Kidney (tissue), 14 donors: Measurements from ENCODE around the gene FHL1. TPM values are rescaled to one million over a fixed set of nuclear protein-coding genes. Genes with fewer than 3 reads are reported as not detected.

ENCODE experiments used
- DNase-seq, 5 donors: peaks; one replicate each; pipeline ENCODE4 v3.0.0-alpha.2; 2013 to 2020
- FAIRE-seq: peaks from 2 replicates; lab custom pipeline; 2012; peaks lifted over from hg19 to GRCh38; lab: Jason Lieb, UNC
- H3K27ac ChIP-seq, 2 donors: one replicate each; pipeline ENCODE4 v1.7.0; 2013; ENCODE audit warnings: low read depth in 2 of 2, low read length in 2 of 2, inconsistent platforms in 1 of 2
- H3K27me3 ChIP-seq: one replicate; pipeline ENCODE4 v1.7.1; 2013; ENCODE audit warnings: low read length, inconsistent platforms; ENCODE audit not compliant: control insufficient read depth, insufficient read depth
- H3K36me3 ChIP-seq, 3 donors: one replicate each; pipeline versions ENCODE4 v1.7.0 to v1.7.1; 2013; ENCODE audit warnings: low read length in 3 of 3, control low read depth in 1 of 3, inconsistent platforms in 1 of 3; ENCODE audit not compliant: insufficient read depth in 3 of 3, control insufficient read depth in 2 of 3
- H3K4me1 ChIP-seq, 3 donors: one replicate each; pipeline versions ENCODE4 v1.7.0 to v1.7.1; 2013; ENCODE audit warnings: low read length in 3 of 3, inconsistent platforms in 1 of 3, low read depth in 1 of 3; ENCODE audit not compliant: control insufficient read depth in 2 of 3, insufficient read depth in 2 of 3
- H3K4me3 ChIP-seq, 3 donors: one replicate each; pipeline versions ENCODE4 v1.7.0 to v1.8.1; 2013; ENCODE audit warnings: low read length in 3 of 3, control low read depth in 1 of 3, inconsistent platforms in 1 of 3
- H3K9ac ChIP-seq, 3 donors: one replicate each; pipeline versions ENCODE4 v1.7.0 to v1.7.1; 2013; ENCODE audit warnings: low read length in 3 of 3, control low read depth in 1 of 3, inconsistent platforms in 1 of 3
- H3K9me3 ChIP-seq, 3 donors: one replicate each; pipeline versions ENCODE4 v1.7.0 to v1.7.1; 2013; ENCODE audit warnings: low read length in 3 of 3, control low read depth in 1 of 3, inconsistent platforms in 1 of 3; ENCODE audit not compliant: control insufficient read depth in 2 of 3, insufficient read depth in 1 of 3
- intact Hi-C: fragments of 100-400 bp; cut with DNase I; formaldehyde crosslinking; loops from one replicate; pipeline ENCODE4 v1.11.1; 2022
- polyA plus RNA-seq: library from polyadenylated mRNA; stranded (reverse); fragments of 350-450 nt; fragmentation: Illumina TruSeq; extraction: RNeasy Lipid Tissue Mini Kit (QIAGEN cat#74804); gene quantifications from one replicate; pipeline ENCODE4 v1.2.3, GENCODE V29; 2014; ENCODE audit warnings: low read depth, low replicate concordance; ENCODE audit not compliant: insufficient read depth
- total RNA-seq: library from RNA; stranded (reverse); fragmentation: NEBNext Ultra II Directional; extraction: Animal tissue kit (Norgen Biotek cat#: 25700); gene quantifications from one replicate; pipeline ENCODE4 v1.2.1, GENCODE V29; 2021
- TF ChIP-seq, protein P1 (sequence below): IDR thresholded peaks from 3 replicates; pipeline ENCODE4 v1.5.1; 2012; ENCODE audit warnings: mild to moderate bottlenecking, moderate library complexity, borderline replicate concordance; ENCODE audit not compliant: insufficient read depth; ENCODE audit errors: extremely low read depth
- donor health status: control.
- donor health status: control.
- donor health status: control.
- donor health status: control.
- donor health status: control.
- donor health status: DM: yes; HTN: yes; CAD: no.
- donor health status: Normal renal cell carcinoma (clear cell type).

FHL1 gene
- total and polyA plus RNA-seq, 2 donors from 2014 or later = 44.0 to 168 TPM

DNA sequence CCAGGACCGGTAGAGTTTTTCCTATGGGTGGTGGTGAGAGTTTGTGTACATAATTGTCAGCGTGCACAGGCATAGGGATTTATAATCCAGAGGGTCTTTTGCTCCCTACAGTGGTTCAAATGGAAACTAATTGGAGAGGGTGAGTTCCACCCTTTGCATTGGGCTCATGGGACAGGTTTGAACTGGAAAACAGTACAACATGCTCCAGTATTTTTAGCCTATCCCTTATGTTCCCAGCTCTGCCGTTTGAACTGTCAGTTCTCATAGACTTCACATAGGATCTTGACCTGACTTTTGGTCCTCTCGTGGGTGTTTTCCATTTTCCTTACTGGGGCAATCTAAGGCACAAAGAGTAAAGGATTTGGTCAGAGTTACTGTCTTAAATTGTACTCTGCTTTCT is 31.8 kb downstream of the FHL1 start:
- FAIRE-seq (no peak), DNase-seq (no peak)
- Histone ChIP-seq H3K9me3 (no peaks in the 10 kb centered on the region), H3K36me3 (no peaks in the 10 kb centered on the region), H3K4me3 (no peak overlapping the region), H3K27me3 (no peaks in the 10 kb centered on the region), H3K27ac (no peak overlapping the region), H3K9ac (no peak overlapping the region), H3K4me1 (peaks cover 0 to 10% (median 0%) of the 10 kb centered on the region in 3 donors)
- TF ChIP-seq, protein P1, sequence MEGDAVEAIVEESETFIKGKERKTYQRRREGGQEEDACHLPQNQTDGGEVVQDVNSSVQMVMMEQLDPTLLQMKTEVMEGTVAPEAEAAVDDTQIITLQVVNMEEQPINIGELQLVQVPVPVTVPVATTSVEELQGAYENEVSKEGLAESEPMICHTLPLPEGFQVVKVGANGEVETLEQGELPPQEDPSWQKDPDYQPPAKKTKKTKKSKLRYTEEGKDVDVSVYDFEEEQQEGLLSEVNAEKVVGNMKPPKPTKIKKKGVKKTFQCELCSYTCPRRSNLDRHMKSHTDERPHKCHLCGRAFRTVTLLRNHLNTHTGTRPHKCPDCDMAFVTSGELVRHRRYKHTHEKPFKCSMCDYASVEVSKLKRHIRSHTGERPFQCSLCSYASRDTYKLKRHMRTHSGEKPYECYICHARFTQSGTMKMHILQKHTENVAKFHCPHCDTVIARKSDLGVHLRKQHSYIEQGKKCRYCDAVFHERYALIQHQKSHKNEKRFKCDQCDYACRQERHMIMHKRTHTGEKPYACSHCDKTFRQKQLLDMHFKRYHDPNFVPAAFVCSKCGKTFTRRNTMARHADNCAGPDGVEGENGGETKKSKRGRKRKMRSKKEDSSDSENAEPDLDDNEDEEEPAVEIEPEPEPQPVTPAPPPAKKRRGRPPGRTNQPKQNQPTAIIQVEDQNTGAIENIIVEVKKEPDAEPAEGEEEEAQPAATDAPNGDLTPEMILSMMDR = no peak
- intact Hi-C loops = no loop called here

DNA sequence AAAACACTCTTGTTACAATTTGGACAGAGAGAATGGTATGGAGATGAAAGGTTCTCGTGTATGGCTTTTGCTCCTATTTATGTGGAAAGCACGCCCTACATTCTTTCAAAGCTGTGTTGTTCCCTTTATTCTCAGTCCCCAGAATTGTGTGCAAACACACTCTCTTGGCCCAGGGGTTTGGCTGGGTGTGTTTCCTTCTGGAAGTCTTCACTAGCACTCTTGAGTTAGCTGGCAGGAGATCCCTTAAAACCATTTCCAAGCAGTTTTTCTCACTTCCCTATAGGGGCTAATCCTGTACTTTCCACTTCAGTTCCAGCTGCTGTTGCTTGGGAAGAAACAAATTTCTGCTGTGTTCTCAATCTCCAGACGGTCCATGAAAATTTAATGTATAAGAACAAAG is 35.1 kb downstream of the FHL1 start:
- Histone ChIP-seq H3K27me3 (no peaks in the 10 kb centered on the region), H3K27ac (no peak overlapping the region), H3K4me1 (peaks cover 0 to 16% (median 0%) of the 10 kb centered on the region in 3 donors), H3K9ac (no peak overlapping the region), H3K9me3 (no peaks in the 10 kb centered on the region), H3K4me3 (no peak overlapping the region), H3K36me3 (no peaks in the 10 kb centered on the region)
- FAIRE-seq (no peak), DNase-seq (no peak)
- TF ChIP-seq, protein P1 = no peak
- intact Hi-C loops = no loop called here

- Histone ChIP-seq H3K4me3 (no peak overlapping the region), H3K27ac (no peak overlapping the region), H3K4me1 (peaks cover 0 to 16% (median 0%) of the 10 kb centered on the region in 3 donors), H3K36me3 (no peaks in the 10 kb centered on the region), H3K27me3 (no peaks in the 10 kb centered on the region), H3K9ac (no peak overlapping the region), H3K9me3 (no peaks in the 10 kb centered on the region)
- peak in 1 of 5 donors; percentile 20 for DNase-seq
- TF ChIP-seq, protein P1 = no peak
- FAIRE-seq = peak; percentile 95
- intact Hi-C loops = no loop called here
Measured at GRCh38 chrX:136183172-136183571, 35.8 kb downstream of the FHL1 start.

DNA sequence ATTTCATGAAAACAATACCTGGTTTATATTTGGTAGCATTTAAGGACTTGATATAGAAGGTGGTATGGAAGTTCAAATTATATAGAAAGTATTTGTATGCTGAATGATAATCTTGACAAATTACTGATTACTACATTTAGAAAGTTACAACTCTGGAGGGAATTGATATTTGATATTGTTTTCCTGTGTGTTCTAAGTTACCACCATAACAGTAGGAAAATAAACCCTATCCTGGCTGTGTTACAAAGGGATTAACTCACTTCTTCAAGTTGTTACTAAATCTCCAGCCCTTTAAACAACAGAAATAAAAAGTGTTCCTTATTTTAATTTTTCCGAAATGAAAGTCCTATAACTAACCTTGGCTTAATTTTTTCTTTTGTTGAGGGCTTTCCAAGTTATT is 36.6 kb downstream of the FHL1 start:
- intact Hi-C loops = no loop called here
- FAIRE-seq (peak; percentile 47), DNase-seq (no peak)
- Histone ChIP-seq H3K27me3 (no peaks in the 10 kb centered on the region), H3K36me3 (no peaks in the 10 kb centered on the region), H3K4me1 (peaks cover 0 to 17% (median 0%) of the 10 kb centered on the region in 3 donors), H3K27ac (peak overlapping the region in 1 of 2 donors; percentile 22), H3K4me3 (no peak overlapping the region), H3K9ac (no peak overlapping the region), H3K9me3 (no peaks in the 10 kb centered on the region)
- TF ChIP-seq, protein P1 = no peak
